HFFc6 (cell line): ENCODE data around the gene C16orf95. TPM values are rescaled to one million over a fixed set of nuclear protein-coding genes. Genes with fewer than 3 reads are reported as not detected.

Experiments
- DNase-seq: peaks from one replicate; pipeline ENCODE4 v3.0.0-alpha.2; 2018
- H3K27ac Mint-ChIP-seq: 2 replicates; pipeline ENCODE4 v1.8.0; 2020; ENCODE audit warnings: mild to moderate bottlenecking, mixed read lengths
- H3K27me3 Mint-ChIP-seq: 2 replicates; pipeline ENCODE4 v1.8.0; 2021; ENCODE audit warnings: mild to moderate bottlenecking, moderate library complexity, mixed read lengths; ENCODE audit not compliant: insufficient read depth
- H3K36me3 Mint-ChIP-seq: 2 replicates; pipeline ENCODE4 v1.8.0; 2021; ENCODE audit warnings: low read depth, mixed read lengths
- H3K4me1 Mint-ChIP-seq: 2 replicates; pipeline ENCODE4 v1.8.0; 2020; ENCODE audit warnings: low read depth, mixed read lengths
- H3K4me3 Mint-ChIP-seq: 2 replicates; pipeline ENCODE4 v1.8.0; 2020; ENCODE audit warnings: mild to moderate bottlenecking, moderate library complexity, mixed read lengths
- H3K9me3 Mint-ChIP-seq: 2 replicates; pipeline ENCODE4 v1.8.0; 2020; ENCODE audit warnings: mild to moderate bottlenecking, mixed read lengths
- CTCF ChIP-seq: fragments of 200-600 bp; sonication (generic); IDR thresholded peaks from 2 replicates; pipeline ENCODE4 v1.5.0; 2021; ENCODE audit warnings: antibody characterized with exemption, mild to moderate bottlenecking
- total RNA-seq, 6 experiments: library from RNA; stranded (reverse); fragmentation: NEBNext Ultra II Directional; extraction: Animal tissue kit (Norgen Biotek cat#: 25700); gene quantifications; 2 replicates in 1 of 6; 3 replicates in 5 of 6; pipeline ENCODE4 v1.2.3, GENCODE V29; 2021

The C16orf95 gene
- total RNA-seq, 6 experiments from 2014 or later: 8.5 to 15.0 (median 11.7) TPM

GRCh38 chr16:87295661-87296531 lies 21.3 kb downstream of the C16orf95 start:
- H3K4me1 Mint-ChIP-seq: no peaks in the 10 kb centered on the region
- peaks cover 24% of the 10 kb centered on the region for H3K36me3 Mint-ChIP-seq
- H3K4me3 Mint-ChIP-seq: no peak overlapping the region
- H3K9me3 Mint-ChIP-seq: no peaks in the 10 kb centered on the region; the same call in 1 of the 2 replicates
- no peaks in the 10 kb centered on the region; the same call in 1 of the 2 replicates for H3K27me3 Mint-ChIP-seq
- no peak for DNase-seq
- H3K27ac Mint-ChIP-seq: no peak overlapping the region
- no peak for TF ChIP-seq CTCF

- DNase-seq: no peak
- Mint-ChIP-seq H3K27ac (no peak overlapping the region), H3K9me3 (no peaks in the 10 kb centered on the region; the same call in 1 of the 2 replicates), H3K4me1 (no peaks in the 10 kb centered on the region), H3K27me3 (no peaks in the 10 kb centered on the region; the same call in 1 of the 2 replicates), H3K4me3 (no peak overlapping the region), H3K36me3 (peaks cover 24% of the 10 kb centered on the region)
- no peak for TF ChIP-seq CTCF
Measured at GRCh38 chr16:87295259-87295658, 21.9 kb downstream of the C16orf95 start.

- no peak for TF ChIP-seq CTCF
- DNase-seq: no peak
- Mint-ChIP-seq H3K4me3 (no peak overlapping the region), H3K4me1 (peaks cover 3% of the 10 kb centered on the region; the same call in 1 of the 2 replicates), H3K27me3 (no peaks in the 10 kb centered on the region; the same call in 1 of the 2 replicates), H3K36me3 (peaks cover 24% of the 10 kb centered on the region), H3K27ac (no peak overlapping the region), H3K9me3 (no peaks in the 10 kb centered on the region; the same call in 1 of the 2 replicates)
Measured at GRCh38 chr16:87293990-87294389, 23.2 kb downstream of the C16orf95 start.

- H3K4me3 Mint-ChIP-seq: no peak overlapping the region
- TF ChIP-seq CTCF: no peak
- DNase-seq: no peak
- H3K27ac Mint-ChIP-seq: no peak overlapping the region
- H3K27me3 Mint-ChIP-seq: no peaks in the 10 kb centered on the region; the same call in 1 of the 2 replicates
- peaks cover 8% of the 10 kb centered on the region; the same call in 1 of the 2 replicates for H3K4me1 Mint-ChIP-seq
- peaks cover 11% of the 10 kb centered on the region for H3K9me3 Mint-ChIP-seq
- peaks cover 31% of the 10 kb centered on the region for H3K36me3 Mint-ChIP-seq
Measured at GRCh38 chr16:87291944-87292343, 25.2 kb downstream of the C16orf95 start.

- DNase-seq: peak; percentile 6
- Mint-ChIP-seq H3K27me3 (no peaks in the 10 kb centered on the region), H3K36me3 (peaks cover 29% of the 10 kb centered on the region), H3K4me3 (no peak overlapping the region), H3K4me1 (peaks cover 8% of the 10 kb centered on the region; the same call in 1 of the 2 replicates), H3K27ac (no peak overlapping the region), H3K9me3 (peaks cover 19% of the 10 kb centered on the region)
- no peak for TF ChIP-seq CTCF
Measured at GRCh38 chr16:87288753-87289362, 28.3 kb downstream of the C16orf95 start.
